K562 (cell line): ENCODE data around the gene GUK1. TPM values are rescaled to one million over a fixed set of nuclear protein-coding genes. Genes with fewer than 3 reads are reported as not detected.

Experiments
- CBX8 ChIP-seq: fragments of 200-600 bp; sonication (generic); IDR thresholded peaks from 2 replicates; pipeline ENCODE4 v1.6.1; 2012; ENCODE audit warnings: borderline replicate concordance, mixed run types, low read depth, mild to moderate bottlenecking, moderate library complexity, mixed read lengths, low read length, control low read depth, inconsistent platforms; ENCODE audit not compliant: poor library complexity, severe bottlenecking; ENCODE audit errors: extremely low read depth
- CCNT2 ChIP-seq: IDR thresholded peaks from 2 replicates; pipeline ENCODE4 v1.6.1; 2011; ENCODE audit warnings: borderline replicate concordance, low read depth, mild to moderate bottlenecking, moderate library complexity, mixed read lengths, low read length; ENCODE audit not compliant: insufficient read length; ENCODE audit errors: extremely low read depth
- CHD1 ChIP-seq: fragments of 200-600 bp; sonication (generic); IDR thresholded peaks from one replicate; pipeline ENCODE4 v1.6.1; 2012; ENCODE audit warnings: mild to moderate bottlenecking, moderate library complexity, low read length, inconsistent platforms
- DNMT1 ChIP-seq: fragments of 450-650 bp; IDR thresholded peaks from 2 replicates; pipeline ENCODE4 v1.6.1; 2016; ENCODE audit warnings: antibody characterized with exemption, mild to moderate bottlenecking
- HCFC1 ChIP-seq: IDR thresholded peaks from 2 replicates; pipeline ENCODE4 v1.6.1; 2012; ENCODE audit warnings: low read depth, low read length, improper control_type of control experiment
- JUN ChIP-seq, 2 experiments: sonication (generic) in 1 of 2; formaldehyde crosslinking in 1 of 2; IDR thresholded peaks; 2 replicates each; pipeline versions ENCODE4 v1.6.1 to v1.8.0; 2012 to 2022; ENCODE audit warnings: borderline replicate concordance in 2 of 2, mild to moderate bottlenecking in 2 of 2, improper control_type of control experiment in 1 of 2, low read depth in 1 of 2, low read length in 1 of 2, missing genetic modification reagents in 1 of 2
- MAZ ChIP-seq, 2 experiments: fragments of 450-650 bp in 1 of 2; sonication (generic) in 1 of 2; formaldehyde crosslinking; IDR thresholded peaks in 1 of 2; conservative IDR thresholded peaks in 1 of 2; 2 replicates each; pipeline versions ENCODE4 v1.4.0 to v1.5.0; 2020; ENCODE audit warnings: mild to moderate bottlenecking in 1 of 2, missing genetic modification reagents in 1 of 2
- MCM2 ChIP-seq: fragments of 450-650 bp; IDR thresholded peaks from 2 replicates; pipeline ENCODE4 v1.6.1; 2017; ENCODE audit warnings: low read depth, mild to moderate bottlenecking
- MIER1 ChIP-seq: fragments of 450-650 bp; IDR thresholded peaks from 2 replicates; pipeline ENCODE4 v1.6.1; 2016; ENCODE audit warnings: antibody characterized with exemption, mild to moderate bottlenecking, low read depth
- RBM22 ChIP-seq: fragments of 200-400 bp; formaldehyde crosslinking; IDR thresholded peaks from 2 replicates; pipeline ENCODE4 v1.6.1; 2018; ENCODE audit warnings: low read length, low read depth; ENCODE audit not compliant: poor library complexity, severe bottlenecking
- RBM34 ChIP-seq: fragments of 200-400 bp; formaldehyde crosslinking; IDR thresholded peaks from 2 replicates; pipeline ENCODE4 v1.6.1; 2018; ENCODE audit warnings: low read length, borderline replicate concordance; ENCODE audit not compliant: insufficient read depth
- RHOXF2B ChIP-seq: fragments of 250-450 bp; sonication (Bioruptor Pico); conservative IDR thresholded peaks from 2 replicates; pipeline ENCODE4 v1.5.1; 2021
- SMARCA4 ChIP-seq: fragments of 450-650 bp; IDR thresholded peaks from 2 replicates; pipeline ENCODE4 v1.6.1; 2016
- SMARCB1 ChIP-seq: IDR thresholded peaks from 2 replicates; pipeline ENCODE4 v1.6.1; 2011; ENCODE audit warnings: improper control_type of control experiment, low read depth; ENCODE audit not compliant: insufficient read length
- SREBF2 ChIP-seq: sonication (generic); formaldehyde crosslinking; IDR thresholded peaks from 2 replicates; pipeline ENCODE4 v1.4.0; 2020; ENCODE audit warnings: mild to moderate bottlenecking, missing genetic modification reagents
- ZBED1 ChIP-seq: IDR thresholded peaks from 2 replicates; pipeline ENCODE4 v1.6.1; 2014
- ZBTB17 ChIP-seq: fragments of 450-650 bp; formaldehyde crosslinking; IDR thresholded peaks from 2 replicates; pipeline ENCODE4 v1.4.0; 2020; ENCODE audit warnings: mild to moderate bottlenecking
- polyA plus RNA-seq, 8 experiments: library from polyadenylated mRNA; depleted of rRNA in 4 of 8; stranded (reverse) in 5 of 8; unstranded in 3 of 8; fragments of >200 nt; fragmentation: Nextera tagmentation in 2 of 8; fragmentation: Illumina TruSeq in 1 of 8; extraction: Ambion mirVana in 2 of 8; extraction: Trizol in 1 of 8; gene quantifications; 2 replicates each; pipeline versions ENCODE4 v1.2.1 to v1.2.3, GENCODE V29; 2011 to 2014; ENCODE audit warnings: inconsistent platforms in 1 of 8, missing spikeins in 1 of 8
- total RNA-seq, 7 experiments: library from RNA; depleted of rRNA in 6 of 7; stranded (reverse); fragments of >200 nt in 6 of 7; fragmentation: Illumina TruSeq in 2 of 7; extraction: Trizol in 2 of 7; gene quantifications; 2 replicates each; pipeline versions ENCODE4 v1.2.1 to v1.2.3, GENCODE V29; 2011 to 2021; ENCODE audit warnings: low replicate concordance in 1 of 7
- TF ChIP-seq, protein P1 (sequence below): fragments of 450-650 bp; formaldehyde crosslinking; IDR thresholded peaks from 2 replicates; pipeline ENCODE4 v1.4.0; 2020; ENCODE audit warnings: mild to moderate bottlenecking, moderate library complexity
- TF ChIP-seq, protein P2 (sequence below): fragments of 250-450 bp; sonication (Bioruptor Pico); IDR thresholded peaks from 2 replicates; pipeline ENCODE4 v1.5.0; 2021
- TF ChIP-seq, protein P3 (sequence below), 2 experiments: IDR thresholded peaks; 2 replicates each; pipeline ENCODE4 v1.6.1; 2011; ENCODE audit warnings: borderline replicate concordance in 1 of 2, control low read depth in 1 of 2, low read depth in 1 of 2, low read length in 1 of 2, mild to moderate bottlenecking in 1 of 2, mixed read lengths in 1 of 2, moderate library complexity in 1 of 2; ENCODE audit not compliant: insufficient read depth in 1 of 2, insufficient read length in 1 of 2, poor library complexity in 1 of 2, severe bottlenecking in 1 of 2; ENCODE audit errors: extremely low read depth in 1 of 2
- TF ChIP-seq, protein P4 (sequence below): fragments of 250-450 bp; sonication (Bioruptor Pico); IDR thresholded peaks from 2 replicates; pipeline ENCODE4 v1.4.0; 2020; ENCODE audit warnings: borderline replicate concordance

GUK1 gene
- total and polyA plus RNA-seq, 9 of the 15 experiments (the other 6 are each of a cell fraction or from before 2014, with no cell fraction given): 7.0 to 331 (median 132) TPM

DNA sequence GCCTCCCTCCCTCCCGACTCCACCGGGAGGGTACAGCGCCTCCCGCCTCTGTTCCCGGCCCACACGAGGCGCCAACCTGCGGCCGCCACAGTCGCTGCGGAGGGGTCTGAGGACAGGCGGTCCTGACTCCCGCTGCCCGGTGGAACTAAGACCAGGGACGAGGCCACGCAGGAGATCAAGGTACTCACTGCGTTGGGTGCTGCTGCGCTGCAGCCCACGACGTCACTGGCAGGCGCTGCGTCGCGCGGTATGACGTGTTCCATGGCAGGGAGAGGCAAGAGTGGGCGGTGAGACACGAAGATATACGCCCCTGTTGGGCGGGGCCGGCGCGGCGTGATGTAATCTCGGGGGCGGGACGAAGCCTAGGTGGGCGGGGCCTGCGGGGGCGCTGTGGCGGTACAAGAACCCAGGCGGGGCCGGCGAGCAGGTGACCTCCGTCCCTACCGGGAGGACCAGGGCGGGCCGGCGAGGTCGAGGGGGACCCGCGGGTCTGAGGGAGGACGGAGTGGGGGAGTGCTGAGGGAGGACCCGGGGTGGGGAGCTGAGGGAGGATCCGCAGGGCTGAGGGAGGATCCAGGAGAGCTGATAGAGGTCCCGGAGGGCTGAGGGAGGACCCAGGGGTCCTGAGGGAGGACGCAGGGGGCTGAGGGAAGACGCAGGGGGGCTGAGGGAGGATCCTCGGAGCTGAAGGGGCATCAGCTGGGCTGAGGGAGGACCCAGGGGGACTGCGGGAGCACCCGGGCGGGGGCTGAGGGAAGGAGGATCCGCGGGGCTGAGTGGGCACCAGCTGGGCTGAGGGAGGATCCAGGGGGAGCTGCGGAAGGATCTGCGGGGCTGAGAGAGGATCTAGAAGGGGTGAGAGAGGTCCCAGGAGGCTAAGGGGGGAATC lies 30.8 kb upstream of the GUK1 start, which contains the start of gene MRPL55 (continued):
- no peak for TF ChIP-seq SMARCB1
- TF ChIP-seq, protein P1, sequence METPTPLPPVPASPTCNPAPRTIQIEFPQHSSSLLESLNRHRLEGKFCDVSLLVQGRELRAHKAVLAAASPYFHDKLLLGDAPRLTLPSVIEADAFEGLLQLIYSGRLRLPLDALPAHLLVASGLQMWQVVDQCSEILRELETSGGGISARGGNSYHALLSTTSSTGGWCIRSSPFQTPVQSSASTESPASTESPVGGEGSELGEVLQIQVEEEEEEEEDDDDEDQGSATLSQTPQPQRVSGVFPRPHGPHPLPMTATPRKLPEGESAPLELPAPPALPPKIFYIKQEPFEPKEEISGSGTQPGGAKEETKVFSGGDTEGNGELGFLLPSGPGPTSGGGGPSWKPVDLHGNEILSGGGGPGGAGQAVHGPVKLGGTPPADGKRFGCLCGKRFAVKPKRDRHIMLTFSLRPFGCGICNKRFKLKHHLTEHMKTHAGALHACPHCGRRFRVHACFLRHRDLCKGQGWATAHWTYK (CRISPR knock-in tag): peak; percentile 35
- TF ChIP-seq ZBTB17 (CRISPR knock-in tag): no peak
- TF ChIP-seq, protein P2, sequence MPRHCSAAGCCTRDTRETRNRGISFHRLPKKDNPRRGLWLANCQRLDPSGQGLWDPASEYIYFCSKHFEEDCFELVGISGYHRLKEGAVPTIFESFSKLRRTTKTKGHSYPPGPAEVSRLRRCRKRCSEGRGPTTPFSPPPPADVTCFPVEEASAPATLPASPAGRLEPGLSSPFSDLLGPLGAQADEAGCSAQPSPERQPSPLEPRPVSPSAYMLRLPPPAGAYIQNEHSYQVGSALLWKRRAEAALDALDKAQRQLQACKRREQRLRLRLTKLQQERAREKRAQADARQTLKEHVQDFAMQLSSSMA: no peak
- TF ChIP-seq CHD1: no peak
- 0 out of 2 replicates have a peak, but pooled peaks have one; percentile 26 for TF ChIP-seq SMARCA4
- peak; percentile 71 for TF ChIP-seq CCNT2
- TF ChIP-seq, protein P3, sequence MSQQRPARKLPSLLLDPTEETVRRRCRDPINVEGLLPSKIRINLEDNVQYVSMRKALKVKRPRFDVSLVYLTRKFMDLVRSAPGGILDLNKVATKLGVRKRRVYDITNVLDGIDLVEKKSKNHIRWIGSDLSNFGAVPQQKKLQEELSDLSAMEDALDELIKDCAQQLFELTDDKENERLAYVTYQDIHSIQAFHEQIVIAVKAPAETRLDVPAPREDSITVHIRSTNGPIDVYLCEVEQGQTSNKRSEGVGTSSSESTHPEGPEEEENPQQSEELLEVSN (IDR thresholded peaks at IDR 0.05; ENCODE audit: borderline replicate concordance in 1 of 2, extremely low read depth in 1 of 2, insufficient read depth in 1 of 2, insufficient read length in 1 of 2, low read depth in 1 of 2, low read length in 1 of 2, poor library complexity in 1 of 2, severe bottlenecking in 1 of 2): peak; percentile 33 to 84
- TF ChIP-seq RBM34: no peak
- TF ChIP-seq JUN (IDR thresholded peaks at IDR 0.05; ENCODE audit: borderline replicate concordance, low read depth, low read length): peak; percentile 84; the same call in 1 of the 2 replicates
- no peak; the same call in 1 of the 2 replicates for TF ChIP-seq JUN (CRISPR knock-in tag; IDR thresholded peaks at IDR 0.05; ENCODE audit: borderline replicate concordance)
- peak; percentile 52 for TF ChIP-seq RBM22
- peak; percentile 82 to 87 for TF ChIP-seq MAZ (CRISPR knock-in tag; conservative IDR thresholded peaks at IDR 0.05 in 1 of 2, IDR thresholded peaks at IDR 0.05 in 1 of 2)
- no peak for TF ChIP-seq CBX8
- peak; percentile 87 for TF ChIP-seq MCM2
- TF ChIP-seq RHOXF2B (CRISPR knock-in tag): no peak
- TF ChIP-seq MIER1: 0 out of 2 replicates have a peak, but pooled peaks have one; percentile 62
- no peak for TF ChIP-seq DNMT1
- TF ChIP-seq ZBED1: peak; percentile 44; the same call in 1 of the 2 replicates
- TF ChIP-seq, protein P4, sequence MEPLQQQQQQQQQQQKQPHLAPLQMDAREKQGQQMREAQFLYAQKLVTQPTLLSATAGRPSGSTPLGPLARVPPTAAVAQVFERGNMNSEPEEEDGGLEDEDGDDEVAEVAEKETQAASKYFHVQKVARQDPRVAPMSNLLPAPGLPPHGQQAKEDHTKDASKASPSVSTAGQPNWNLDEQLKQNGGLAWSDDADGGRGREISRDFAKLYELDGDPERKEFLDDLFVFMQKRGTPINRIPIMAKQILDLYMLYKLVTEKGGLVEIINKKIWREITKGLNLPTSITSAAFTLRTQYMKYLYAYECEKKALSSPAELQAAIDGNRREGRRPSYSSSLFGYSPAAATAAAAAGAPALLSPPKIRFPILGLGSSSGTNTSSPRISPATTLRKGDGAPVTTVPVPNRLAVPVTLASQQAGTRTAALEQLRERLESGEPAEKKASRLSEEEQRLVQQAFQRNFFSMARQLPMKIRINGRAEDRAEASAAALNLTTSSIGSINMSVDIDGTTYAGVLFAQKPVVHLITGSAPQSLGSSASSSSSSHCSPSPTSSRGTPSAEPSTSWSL (CRISPR knock-in tag): 0 out of 2 replicates have a peak, but pooled peaks have one; percentile 44
- 0 out of 2 replicates have a peak, but pooled peaks have one; percentile 62 for TF ChIP-seq SREBF2
- TF ChIP-seq HCFC1: peak; percentile 91
